Measurements from ENCODE around the gene CMTM4.

CMTM4 gene

GRCh38 chr16:66610111-66610820 lies 86.3 kb downstream of the CMTM4 start:
- TF ChIP-seq REST (IDR thresholded peaks at IDR 0.05; ENCODE audit: insufficient replicate concordance, low read depth), result no peak
- TF ChIP-seq GABPA (IDR thresholded peaks at IDR 0.05; ENCODE audit: low read depth), result no peak
- TF ChIP-seq SPI1 (IDR thresholded peaks at IDR 0.05; ENCODE audit: borderline replicate concordance, low read depth), result no peak
- no peak for TF ChIP-seq POLR2AphosphoS5 (IDR thresholded peaks at IDR 0.05; ENCODE audit: low read depth)
- no peak for TF ChIP-seq CTCF (IDR thresholded peaks at IDR 0.05; ENCODE audit: insufficient read depth, low read length)
- no peak overlapping the region for H3K27ac ChIP-seq (replicated peaks)
- H3K27me3 ChIP-seq (ENCODE audit: insufficient read depth, poor library complexity, severe bottlenecking), result no peaks in the 10 kb centered on the region
- no peak overlapping the region for H3K4me3 ChIP-seq (replicated peaks; ENCODE audit: insufficient read depth, low read length)
- DNase-seq (ENCODE audit: low read depth in 1 of 2, low spot score in 1 of 2), result no peak

- DNase-seq (ENCODE audit: low read depth in 1 of 2, low spot score in 1 of 2), result no peak
- H3K27ac ChIP-seq (replicated peaks), result no peak overlapping the region
- no peaks in the 10 kb centered on the region for H3K27me3 ChIP-seq (ENCODE audit: insufficient read depth, poor library complexity, severe bottlenecking)
- no peak for TF ChIP-seq POLR2AphosphoS5 (IDR thresholded peaks at IDR 0.05; ENCODE audit: low read depth)
- TF ChIP-seq SPI1 (IDR thresholded peaks at IDR 0.05; ENCODE audit: borderline replicate concordance, low read depth), result no peak
- TF ChIP-seq REST (IDR thresholded peaks at IDR 0.05; ENCODE audit: insufficient replicate concordance, low read depth), result no peak
- no peak overlapping the region for H3K4me3 ChIP-seq (replicated peaks; ENCODE audit: insufficient read depth, low read length)
Measured at GRCh38 chr16:66609139-66609510, 87.4 kb downstream of the CMTM4 start.

- H3K4me3 ChIP-seq (replicated peaks; ENCODE audit: insufficient read depth, low read length), result no peak overlapping the region
- no peaks in the 10 kb centered on the region for H3K27me3 ChIP-seq (ENCODE audit: insufficient read depth, poor library complexity, severe bottlenecking)
- peak; percentile 60 to 83 for DNase-seq (ENCODE audit: low read depth in 1 of 2, low spot score in 1 of 2)
- H3K27ac ChIP-seq (replicated peaks), result no peak overlapping the region
- peak; percentile 39; the same call in 1 of the 2 replicates for TF ChIP-seq POLR2AphosphoS5 (IDR thresholded peaks at IDR 0.05; ENCODE audit: low read depth)
- no peak for TF ChIP-seq REST (IDR thresholded peaks at IDR 0.05; ENCODE audit: insufficient replicate concordance, low read depth)
- peak; percentile 70 for TF ChIP-seq CTCF (IDR thresholded peaks at IDR 0.05; ENCODE audit: insufficient read depth, low read length)
- TF ChIP-seq GABPA (IDR thresholded peaks at IDR 0.05; ENCODE audit: low read depth), result no peak
- peak; percentile 74; the same call in 1 of the 2 replicates for TF ChIP-seq SPI1 (IDR thresholded peaks at IDR 0.05; ENCODE audit: borderline replicate concordance, low read depth)
Measured at GRCh38 chr16:66608241-66609138, 88.1 kb downstream of the CMTM4 start.

All from HL-60 (cell line).